A673 (cell line): ENCODE results near the gene GRB7.

Experiments
- EZH2 ChIP-seq: fragments of 200-600 bp; sonication (generic); IDR thresholded peaks from 2 replicates; pipeline ENCODE4 v1.6.1; 2017; ENCODE audit warnings: borderline replicate concordance, low read depth, mild to moderate bottlenecking, mixed read lengths, antibody characterized with exemption, low read length; ENCODE audit not compliant: poor library complexity, severe bottlenecking
- TF ChIP-seq, protein P1 (sequence below): fragments of 300-800, 200-600 bp; sonication (generic); conservative IDR thresholded peaks from 2 replicates; pipeline ENCODE4 v1.5.1; 2017; ENCODE audit warnings: low read depth, mild to moderate bottlenecking, antibody characterized with exemption, low read length, moderate library complexity, mixed read lengths

DNA sequence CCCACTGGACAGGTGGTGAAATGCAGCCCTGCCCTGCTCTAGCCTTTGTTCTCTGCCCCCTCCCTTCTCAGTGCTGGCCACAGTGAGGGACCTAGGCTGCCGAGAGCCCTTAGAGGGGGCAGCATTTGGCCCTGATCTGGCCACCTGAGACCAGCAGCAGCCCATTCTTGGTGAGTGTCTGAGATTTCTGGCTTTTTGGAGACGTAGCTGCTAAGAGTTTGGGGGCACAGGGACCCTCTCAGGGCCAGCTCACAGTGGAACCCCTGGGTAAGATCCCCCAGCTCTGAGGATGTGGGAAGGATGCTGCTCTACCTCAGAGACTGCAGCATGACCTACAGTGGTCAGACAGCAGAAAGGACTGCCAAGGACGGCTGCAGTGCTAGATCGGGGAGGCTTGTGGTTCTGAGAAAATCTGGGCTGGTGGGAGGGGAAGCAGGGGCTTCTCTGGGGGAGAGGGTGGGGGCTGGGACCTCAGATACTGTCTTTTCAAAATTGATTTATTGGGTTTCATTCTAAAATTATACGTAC lies 13.3 kb downstream of the GRB7 start:
- TF ChIP-seq, protein P1, sequence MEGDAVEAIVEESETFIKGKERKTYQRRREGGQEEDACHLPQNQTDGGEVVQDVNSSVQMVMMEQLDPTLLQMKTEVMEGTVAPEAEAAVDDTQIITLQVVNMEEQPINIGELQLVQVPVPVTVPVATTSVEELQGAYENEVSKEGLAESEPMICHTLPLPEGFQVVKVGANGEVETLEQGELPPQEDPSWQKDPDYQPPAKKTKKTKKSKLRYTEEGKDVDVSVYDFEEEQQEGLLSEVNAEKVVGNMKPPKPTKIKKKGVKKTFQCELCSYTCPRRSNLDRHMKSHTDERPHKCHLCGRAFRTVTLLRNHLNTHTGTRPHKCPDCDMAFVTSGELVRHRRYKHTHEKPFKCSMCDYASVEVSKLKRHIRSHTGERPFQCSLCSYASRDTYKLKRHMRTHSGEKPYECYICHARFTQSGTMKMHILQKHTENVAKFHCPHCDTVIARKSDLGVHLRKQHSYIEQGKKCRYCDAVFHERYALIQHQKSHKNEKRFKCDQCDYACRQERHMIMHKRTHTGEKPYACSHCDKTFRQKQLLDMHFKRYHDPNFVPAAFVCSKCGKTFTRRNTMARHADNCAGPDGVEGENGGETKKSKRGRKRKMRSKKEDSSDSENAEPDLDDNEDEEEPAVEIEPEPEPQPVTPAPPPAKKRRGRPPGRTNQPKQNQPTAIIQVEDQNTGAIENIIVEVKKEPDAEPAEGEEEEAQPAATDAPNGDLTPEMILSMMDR, result no peak
- TF ChIP-seq EZH2, result no peak
